HG02885 (cell line): ENCODE data around the gene GON4L.
"Not testable (repeated sequence)": the region's sequence is repeated elsewhere in the genome, so short reads cannot be mapped to it uniquely, and the experiment has no call there.

Source experiments
- ATAC-seq: cut with Tn5 transposase; IDR thresholded peaks from one replicate; pipeline ENCODE4 v1.9.1; 2021; ENCODE audit warnings: mild to moderate bottlenecking; ENCODE audit not compliant: unreplicated experiment, poor library complexity

Gene GON4L

DNA sequence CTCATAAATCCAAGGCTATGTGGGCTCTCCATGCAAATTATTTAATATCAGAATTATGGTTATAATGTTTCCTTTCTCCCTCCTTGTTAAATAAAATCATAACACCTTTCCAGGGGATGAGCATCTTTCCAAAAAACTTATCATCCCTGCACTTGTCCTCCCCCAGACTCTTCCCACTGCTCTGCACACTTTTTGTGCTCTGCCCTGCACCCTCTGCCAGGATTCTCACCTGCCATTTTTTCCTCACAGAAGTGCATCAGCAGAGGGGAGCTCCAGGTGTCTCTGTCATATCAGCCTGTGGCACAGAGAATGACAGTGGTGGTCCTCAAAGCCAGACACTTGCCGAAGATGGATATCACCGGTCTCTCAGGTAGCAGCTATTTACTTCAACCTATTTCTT, 23.2 kb upstream of the GON4L start:
- ATAC-seq = no peak

GRCh38 chr1:155877945-155878344, 20.9 kb upstream of the GON4L start:
- ATAC-seq = no peak

DNA sequence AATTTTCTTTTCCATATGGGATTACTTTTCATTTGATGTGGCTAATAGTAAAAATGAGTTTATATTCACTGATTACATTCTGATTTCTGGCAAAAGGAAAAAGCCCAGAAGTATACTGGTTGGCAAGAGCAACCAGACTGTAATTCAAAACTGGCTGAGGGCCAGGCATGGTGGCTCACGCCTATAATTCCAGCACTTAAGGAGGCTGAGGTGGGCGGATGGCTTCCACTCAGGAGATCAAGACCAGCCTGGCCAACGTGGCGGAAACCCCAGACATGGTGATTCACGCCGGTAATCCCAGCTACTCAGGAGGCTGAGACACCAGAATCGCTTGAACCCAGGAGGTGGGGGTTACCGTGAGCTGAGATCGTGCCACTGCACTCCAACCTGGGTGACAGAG, 16.8 kb upstream of the GON4L start:
- ATAC-seq = no peak

GRCh38 chr1:155872527-155872926, 15.5 kb upstream of the GON4L start:
- ATAC-seq = no peak

- ATAC-seq = no peak
Measured at GRCh38 chr1:155871390-155871789, 14.4 kb upstream of the GON4L start.

- ATAC-seq = no peak
Measured at GRCh38 chr1:155867766-155868165, 10.8 kb upstream of the GON4L start.

DNA sequence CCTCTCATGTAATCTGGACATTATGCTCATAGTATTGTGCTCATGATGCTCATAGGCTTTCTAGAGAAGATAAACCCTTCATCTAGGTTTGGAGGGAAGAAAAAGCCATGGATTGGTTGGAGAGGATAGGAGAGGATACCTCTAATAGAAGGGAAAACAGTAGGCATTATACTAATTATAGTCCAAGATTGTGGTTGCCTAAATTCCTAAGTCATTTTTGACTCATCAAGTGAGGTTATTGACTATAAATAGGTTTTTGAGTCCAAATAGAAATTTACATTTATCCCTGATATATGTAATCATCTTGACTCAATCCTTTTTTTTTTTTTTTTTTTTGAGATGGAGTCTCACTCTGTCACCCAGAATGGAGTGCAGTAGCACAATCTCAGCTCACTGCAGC, 7.4 kb upstream of the GON4L start:
- no peak for ATAC-seq

DNA sequence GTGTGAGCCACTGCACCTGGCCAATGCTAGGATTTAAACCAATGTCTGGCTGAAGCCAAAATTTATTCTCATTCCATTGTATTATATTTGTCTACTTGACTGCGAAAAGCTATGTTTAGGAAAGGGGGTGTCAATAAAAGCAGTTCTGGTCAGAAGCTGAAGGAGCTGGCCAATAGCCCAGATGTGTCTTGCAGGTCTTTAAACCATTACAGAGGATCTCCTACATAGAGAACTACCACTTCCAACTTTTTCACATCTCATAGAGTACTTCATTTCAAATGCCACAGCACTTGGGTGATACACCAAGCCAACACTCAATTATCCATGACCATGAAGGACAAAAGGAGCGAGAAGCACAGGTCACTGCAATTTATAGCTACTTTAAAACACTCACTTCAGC, 4.9 kb upstream of the GON4L start:
- ATAC-seq = no peak

DNA sequence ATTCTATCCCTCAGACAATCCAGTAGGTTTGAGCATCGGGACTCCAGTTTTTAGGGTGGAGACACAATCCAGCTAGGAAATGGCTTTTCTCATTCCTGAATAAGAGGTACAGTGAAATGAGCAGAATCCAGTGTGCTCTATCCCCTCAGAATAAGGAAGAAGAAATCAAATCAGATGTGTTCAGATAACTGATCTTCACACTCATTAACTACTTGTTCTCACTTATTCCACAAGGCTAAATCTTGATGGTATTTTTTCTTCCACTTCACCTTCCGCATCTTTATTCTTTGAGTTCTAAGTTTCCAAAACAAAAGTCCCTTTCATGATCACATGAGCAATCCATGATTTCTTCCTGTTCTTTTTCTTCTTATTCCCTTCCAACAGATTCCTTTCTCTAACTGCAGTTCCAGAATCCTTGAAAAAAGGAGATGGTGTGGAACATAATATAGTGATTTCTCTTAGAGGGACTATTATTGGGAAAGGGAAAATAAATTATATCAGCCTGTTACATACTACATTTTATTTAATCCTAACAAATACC, 4.0 kb upstream of the GON4L start:
- no peak for ATAC-seq

DNA sequence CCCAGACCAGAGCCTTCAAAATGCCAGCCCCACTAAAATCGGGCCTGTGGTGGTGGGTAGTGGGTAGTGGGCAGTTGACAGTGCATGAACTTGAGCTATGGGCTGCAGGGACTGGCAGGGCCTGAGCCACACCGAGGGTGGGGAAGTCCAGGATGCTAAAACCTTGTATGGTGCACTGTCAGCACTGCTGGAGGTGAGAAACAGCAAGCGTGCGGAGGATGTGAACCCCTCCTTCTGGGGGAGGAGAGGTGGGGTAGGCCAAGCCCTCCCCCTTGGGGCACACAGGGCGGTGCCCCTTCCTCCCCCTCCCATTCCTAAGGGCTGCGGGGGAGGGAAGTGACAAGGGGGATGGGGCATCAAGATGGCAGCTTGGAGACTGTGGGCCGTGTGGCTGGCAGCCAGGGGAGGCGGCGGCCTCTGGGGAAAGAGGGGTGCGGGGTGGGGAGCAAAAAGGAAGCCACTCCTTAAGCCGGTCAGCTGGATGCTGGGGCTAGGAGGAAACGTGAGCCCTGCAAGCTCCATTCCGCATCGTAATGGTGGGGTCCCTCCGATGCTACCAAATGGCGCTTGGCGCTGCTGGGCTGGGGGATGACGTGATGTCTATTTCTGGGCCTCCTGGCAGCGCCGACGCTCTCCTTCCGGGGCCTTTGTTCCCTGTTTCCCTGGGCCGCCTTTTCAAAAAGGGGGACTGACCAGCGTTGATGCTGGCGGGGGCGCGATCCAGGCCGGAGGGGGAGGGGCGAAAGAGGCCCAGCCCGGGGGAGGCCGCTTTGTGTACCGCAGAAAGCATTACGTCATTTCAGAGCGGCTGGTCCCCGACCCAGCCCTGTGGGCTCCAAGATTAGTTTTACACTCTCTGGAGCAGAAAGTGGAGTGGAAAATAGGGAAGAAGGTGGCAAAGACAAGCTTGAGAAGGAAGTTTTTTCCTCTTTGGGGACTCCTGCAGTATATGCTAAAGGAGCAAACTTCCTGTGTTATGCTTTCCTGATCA, 3.2 kb upstream of the GON4L start:
- no peak for ATAC-seq

DNA sequence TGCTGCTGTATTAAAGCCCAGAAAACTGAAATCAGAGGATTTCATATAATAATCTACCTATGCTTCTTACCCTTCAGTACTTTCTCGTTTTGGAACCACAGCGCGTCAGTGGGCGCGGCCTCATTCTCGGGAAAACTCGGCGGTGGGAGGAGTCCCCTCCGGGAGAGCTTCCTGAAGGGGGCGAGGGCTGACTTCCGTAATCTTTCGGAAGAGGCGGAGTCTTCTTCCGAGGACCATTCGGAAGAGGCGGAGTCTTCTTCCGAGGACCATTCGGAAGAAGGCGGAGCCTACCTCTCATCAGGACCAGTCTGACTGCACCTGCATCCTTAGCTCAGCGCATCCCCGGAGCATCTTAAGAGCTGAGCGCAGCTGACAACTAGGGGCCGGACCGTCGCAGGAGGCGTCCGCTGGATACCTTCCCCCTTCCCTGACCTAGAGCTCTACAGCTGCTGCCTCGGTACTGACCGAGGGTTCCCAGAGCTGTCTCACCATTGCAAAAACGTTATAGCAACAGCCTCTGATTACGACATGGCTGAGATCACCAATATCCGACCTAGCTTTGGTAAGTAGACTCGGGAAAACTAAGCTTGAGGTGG, 2.3 kb upstream of the GON4L start, which contains the start of gene SYT11:
Gene SYT11 (plus strand): TSS at position 334 of the 596 bp plus-strand sequence. CDS start 195 bp downstream, at position 529.
- ATAC-seq = peak; percentile 75

DNA sequence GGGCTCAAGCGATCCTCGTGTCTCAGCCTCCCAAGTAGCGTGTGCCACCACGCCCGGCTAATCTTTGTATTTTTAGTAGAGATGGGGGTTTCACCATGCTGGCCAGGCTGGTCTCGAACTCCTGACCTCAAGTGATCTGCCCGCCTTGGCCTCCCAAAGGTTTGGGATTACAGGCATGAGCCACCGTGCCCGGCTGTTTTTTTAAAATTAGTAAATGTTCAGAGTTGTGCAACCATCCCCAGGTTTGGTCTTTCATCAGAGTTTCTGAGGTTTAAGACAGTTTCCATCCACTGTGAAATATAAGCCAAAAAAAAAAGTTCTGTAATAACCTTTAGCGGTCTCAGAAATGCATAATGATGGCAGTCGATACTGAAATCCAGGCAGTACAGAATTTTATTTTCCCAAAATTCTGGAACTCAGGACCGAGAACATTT, 1.8 kb upstream of the GON4L start:
- ATAC-seq = peak; percentile 11

DNA sequence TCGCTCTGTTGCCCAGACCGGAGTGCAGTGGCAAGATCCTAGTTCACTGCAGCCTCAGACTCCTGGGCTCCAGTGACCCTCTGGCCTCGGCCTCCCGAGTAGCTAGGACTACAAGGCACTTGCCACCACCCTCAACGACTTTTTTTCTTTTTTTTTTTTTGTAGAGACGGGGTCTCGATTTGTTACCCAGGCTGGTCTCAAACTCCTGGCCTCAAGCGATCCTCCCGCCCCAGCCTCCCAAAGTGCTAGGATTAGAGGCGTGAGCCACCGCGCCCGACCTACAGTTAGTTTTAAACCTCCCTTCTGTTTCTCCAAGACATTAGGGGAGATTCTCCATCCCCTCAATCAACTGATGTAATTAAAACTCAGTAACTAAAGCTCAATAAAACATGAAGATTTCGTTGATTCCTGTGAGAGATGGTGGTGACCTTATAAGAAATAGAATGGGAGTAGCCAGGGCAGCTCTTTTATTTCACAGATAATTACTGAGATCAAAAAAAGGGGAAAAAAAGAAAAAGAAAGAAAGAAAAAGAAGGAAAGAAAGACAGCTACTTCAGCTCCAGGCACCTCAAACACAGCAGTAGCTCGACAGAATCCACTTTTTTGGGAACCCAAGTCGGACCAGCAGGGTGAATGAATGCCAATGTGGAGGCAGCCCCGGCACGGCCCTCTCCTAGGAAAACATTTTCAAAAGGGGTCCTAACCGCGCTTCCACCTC, 598 bp downstream of the GON4L start:
- ATAC-seq = no peak

DNA sequence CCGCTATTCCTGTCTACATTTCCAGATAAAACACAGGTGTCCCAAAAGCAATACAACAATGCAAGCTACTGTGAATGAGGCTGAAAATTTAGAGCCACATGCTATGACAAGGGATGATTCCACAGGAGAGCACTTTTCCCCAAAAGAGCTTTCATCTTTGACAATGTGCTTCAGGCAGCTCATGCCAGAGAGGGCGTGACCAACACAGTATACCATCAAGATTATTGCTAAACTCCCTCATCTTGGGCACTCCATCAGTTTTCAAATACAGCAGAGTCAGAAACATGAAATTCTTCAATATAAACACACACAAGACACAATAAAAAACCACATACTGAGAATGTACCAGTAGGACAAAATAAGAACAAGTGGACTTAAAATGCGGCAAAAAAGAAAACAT, 6.7 kb downstream of the GON4L start:
- ATAC-seq = no peak

- ATAC-seq = no peak
Measured at GRCh38 chr1:155847823-155848529, 9.0 kb downstream of the GON4L start.

DNA sequence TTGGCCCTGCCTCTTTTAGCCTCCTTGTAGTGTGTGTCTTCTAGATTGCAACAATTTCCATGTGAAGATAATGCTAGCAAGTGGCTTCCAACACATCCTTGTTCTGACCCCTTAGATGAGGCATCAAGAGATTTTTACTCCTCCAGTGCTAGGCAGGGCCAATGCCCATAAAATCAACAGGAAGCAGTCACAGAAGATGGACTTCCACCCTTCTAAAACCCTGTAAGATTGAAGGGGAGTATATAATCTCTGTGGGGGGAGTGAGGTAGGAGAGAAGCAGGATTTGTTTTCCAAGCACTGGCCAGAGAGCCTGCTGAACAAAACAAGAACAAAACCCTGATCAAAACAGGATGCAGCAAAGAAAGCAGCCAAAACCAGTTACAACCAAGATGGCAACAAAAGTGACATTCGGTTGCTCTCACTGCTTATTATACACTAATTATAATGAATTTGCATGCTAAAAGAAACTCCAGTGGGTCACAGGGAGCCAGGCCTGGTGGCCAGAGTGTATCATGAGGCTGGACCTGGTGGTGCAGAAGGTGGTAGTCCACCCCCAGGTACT, 12.1 kb downstream of the GON4L start:
- no peak for ATAC-seq

- ATAC-seq = no peak
Measured at GRCh38 chr1:155840386-155840785, 16.6 kb downstream of the GON4L start.

- no peak for ATAC-seq
Measured at GRCh38 chr1:155835548-155835947, 21.5 kb downstream of the GON4L start.

DNA sequence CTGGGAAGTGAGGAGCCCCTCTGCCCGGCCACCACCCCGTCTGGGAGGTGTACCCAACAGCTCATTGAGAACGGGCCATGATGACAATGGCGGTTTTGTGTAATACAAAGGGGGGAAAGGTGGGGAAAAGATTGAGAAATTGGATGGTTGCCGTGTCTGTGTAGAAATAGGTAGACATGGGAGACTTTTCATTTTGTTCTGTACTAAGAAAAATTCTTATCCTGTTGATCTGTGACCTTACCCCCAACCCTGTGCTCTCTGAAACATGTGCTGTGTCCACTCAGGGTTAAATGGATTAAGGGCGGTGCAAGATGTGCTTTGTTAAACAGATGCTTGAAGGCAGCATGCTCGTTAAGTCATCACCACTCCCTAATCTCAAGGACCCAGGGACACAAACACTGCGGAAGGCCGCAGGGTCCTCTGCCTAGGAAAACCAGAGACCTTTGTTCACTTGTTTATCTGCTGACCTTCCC, 22.1 kb downstream of the GON4L start:
- ATAC-seq = not testable (repeated sequence)
